NT2/D1 (cell line): Measurements from ENCODE around the gene ARL6IP5.

Source experiments
- DNase-seq: peaks from one replicate; pipeline ENCODE4 v3.0.0-alpha.2; 2011; ENCODE audit warnings: low read depth, low spot score
- H3K27me3 ChIP-seq: 2 replicates; pipeline ENCODE4 v1.6.0; 2011; ENCODE audit warnings: mild to moderate bottlenecking; ENCODE audit not compliant: insufficient read length, insufficient read depth
- H3K36me3 ChIP-seq: 2 replicates; pipeline ENCODE4 v1.6.1; 2011; ENCODE audit warnings: mild to moderate bottlenecking, low read length, mixed read lengths; ENCODE audit not compliant: insufficient read depth, insufficient read length
- H3K4me1 ChIP-seq: 2 replicates; pipeline ENCODE4 v1.5.1; 2011; ENCODE audit not compliant: insufficient read depth, insufficient read length
- H3K4me3 ChIP-seq: 2 replicates; pipeline ENCODE4 v1.5.1; 2011; ENCODE audit warnings: low read depth; ENCODE audit not compliant: insufficient read length
- H3K9ac ChIP-seq: 2 replicates; pipeline ENCODE4 v1.6.0; 2011; ENCODE audit warnings: low read depth; ENCODE audit not compliant: insufficient read length
- H3K9me3 ChIP-seq: 2 replicates; pipeline ENCODE4 v1.5.1; 2011; ENCODE audit warnings: mild to moderate bottlenecking, low read length; ENCODE audit not compliant: insufficient read depth
- SUZ12 ChIP-seq: IDR thresholded peaks from 2 replicates; pipeline ENCODE4 v1.6.1; 2011; ENCODE audit not compliant: insufficient read length, insufficient read depth; ENCODE audit errors: extremely low read depth
- YY1 ChIP-seq: IDR thresholded peaks from 2 replicates; pipeline ENCODE4 v1.6.1; 2011; ENCODE audit not compliant: insufficient read length, insufficient read depth
- ZNF274 ChIP-seq: IDR thresholded peaks from 2 replicates; pipeline ENCODE4 v1.6.1; 2011; ENCODE audit warnings: mild to moderate bottlenecking, low read depth, low read length

ARL6IP5 gene

GRCh38 chr3:69120879-69121464 lies 36.2 kb downstream of the ARL6IP5 start:
- Histone ChIP-seq H3K9me3 (no peaks in the 10 kb centered on the region), H3K36me3 (no peaks in the 10 kb centered on the region), H3K4me1 (no peaks in the 10 kb centered on the region), H3K4me3 (no peak overlapping the region), H3K27me3 (no peaks in the 10 kb centered on the region), H3K9ac (no peak overlapping the region)
- peak; percentile 89 for DNase-seq
- no peak for TF ChIP-seq SUZ12
- no peak for TF ChIP-seq ZNF274
- TF ChIP-seq YY1 = no peak

- Histone ChIP-seq H3K9me3 (no peaks in the 10 kb centered on the region), H3K4me1 (no peaks in the 10 kb centered on the region), H3K27me3 (no peaks in the 10 kb centered on the region), H3K9ac (no peak overlapping the region), H3K4me3 (no peak overlapping the region), H3K36me3 (no peaks in the 10 kb centered on the region)
- no peak for TF ChIP-seq SUZ12
- no peak for TF ChIP-seq ZNF274
- TF ChIP-seq YY1 = no peak
- DNase-seq = no peak
These were observed 36.8 kb downstream of the ARL6IP5 start for GRCh38 chr3:69121513-69121912.

- no peak overlapping the region for H3K9ac ChIP-seq
- H3K4me3 ChIP-seq = no peak overlapping the region
- H3K36me3 ChIP-seq = no peaks in the 10 kb centered on the region
- no peaks in the 10 kb centered on the region for H3K4me1 ChIP-seq
- no peaks in the 10 kb centered on the region for H3K9me3 ChIP-seq
- no peak for DNase-seq
- H3K27me3 ChIP-seq = no peaks in the 10 kb centered on the region
- TF ChIP-seq YY1 (no peak), SUZ12 (no peak), ZNF274 (no peak)
These were observed 37.2 kb downstream of the ARL6IP5 start for GRCh38 chr3:69121950-69122349.

GRCh38 chr3:69122403-69122802 lies 37.7 kb downstream of the ARL6IP5 start, which contains the start of gene LMOD3:
LMOD3 (minus strand) TSS chr3:69122595; CDS start chr3:69122386, 209 bp downstream.
- TF ChIP-seq SUZ12 (no peak), ZNF274 (no peak), YY1 (no peak)
- Histone ChIP-seq H3K36me3 (no peaks in the 10 kb centered on the region), H3K9me3 (no peaks in the 10 kb centered on the region), H3K9ac (no peak within 1 kb of the TSS), H3K4me1 (no peaks in the 10 kb centered on the region), H3K27me3 (no peaks in the 10 kb centered on the region), H3K4me3 (no peak within 1 kb of the TSS)
- DNase-seq = no peak

- H3K9ac ChIP-seq = no peak overlapping the region
- no peak for TF ChIP-seq YY1
- no peaks in the 10 kb centered on the region for H3K4me1 ChIP-seq
- no peaks in the 10 kb centered on the region for H3K36me3 ChIP-seq
- H3K9me3 ChIP-seq = no peaks in the 10 kb centered on the region
- no peaks in the 10 kb centered on the region for H3K27me3 ChIP-seq
- no peak overlapping the region for H3K4me3 ChIP-seq
- DNase-seq = no peak
These were observed 41.5 kb downstream of the ARL6IP5 start for GRCh38 chr3:69126216-69126615.

- TF ChIP-seq YY1 (no peak), ZNF274 (no peak), SUZ12 (no peak)
- no peaks in the 10 kb centered on the region for H3K4me1 ChIP-seq
- no peaks in the 10 kb centered on the region for H3K9me3 ChIP-seq
- H3K9ac ChIP-seq = no peak overlapping the region
- H3K36me3 ChIP-seq = no peaks in the 10 kb centered on the region
- DNase-seq = no peak
- no peaks in the 10 kb centered on the region for H3K27me3 ChIP-seq
- no peak overlapping the region for H3K4me3 ChIP-seq
These were observed 42.3 kb downstream of the ARL6IP5 start for GRCh38 chr3:69126999-69127398.

- DNase-seq = no peak
- 0 out of 2 replicates have a peak, but pooled peaks cover 4% of the 10 kb centered on the region for H3K9me3 ChIP-seq
- no peak overlapping the region for H3K4me3 ChIP-seq
- no peak for TF ChIP-seq ZNF274
- no peak for TF ChIP-seq SUZ12
- no peak for TF ChIP-seq YY1
- H3K9ac ChIP-seq = no peak overlapping the region
- no peaks in the 10 kb centered on the region for H3K36me3 ChIP-seq
- H3K4me1 ChIP-seq = no peaks in the 10 kb centered on the region
- no peaks in the 10 kb centered on the region for H3K27me3 ChIP-seq
These were observed 43.8 kb downstream of the ARL6IP5 start for GRCh38 chr3:69128509-69128908.

- H3K9me3 ChIP-seq = 0 out of 2 replicates have a peak, but pooled peaks cover 4% of the 10 kb centered on the region
- H3K36me3 ChIP-seq = no peaks in the 10 kb centered on the region
- no peak overlapping the region for H3K4me3 ChIP-seq
- no peaks in the 10 kb centered on the region for H3K4me1 ChIP-seq
- TF ChIP-seq ZNF274 (no peak), YY1 (no peak), SUZ12 (no peak)
- no peak overlapping the region for H3K9ac ChIP-seq
- no peaks in the 10 kb centered on the region for H3K27me3 ChIP-seq
- DNase-seq = no peak
These were observed 44.8 kb downstream of the ARL6IP5 start for GRCh38 chr3:69129531-69129930.
